GM12891 (cell line): ENCODE data around the gene VPS4A.

Experiments
- PAX5 ChIP-seq: IDR thresholded peaks from 2 replicates; pipeline ENCODE4 v1.6.1; 2011; ENCODE audit warnings: low read length, moderate library complexity, mild to moderate bottlenecking; ENCODE audit not compliant: insufficient read depth, severe bottlenecking
- POLR2A ChIP-seq: IDR thresholded peaks from 2 replicates; pipeline ENCODE4 v1.6.1; 2011; ENCODE audit warnings: low read depth, low read length, control low read depth
- POLR2AphosphoS5 ChIP-seq: IDR thresholded peaks from 2 replicates; pipeline ENCODE4 v1.6.1; 2011; ENCODE audit warnings: low read depth, low read length, control low read depth
- SPI1 ChIP-seq: IDR thresholded peaks from 2 replicates; pipeline ENCODE4 v1.6.1; 2011; ENCODE audit warnings: low read depth, low read length, control low read depth
- TAF1 ChIP-seq: IDR thresholded peaks from 2 replicates; pipeline ENCODE4 v1.6.1; 2011; ENCODE audit warnings: low read depth, low read length, control low read depth

GRCh38 chr16:69307856-69308255 is 3.3 kb upstream of the VPS4A start:
- TF ChIP-seq POLR2AphosphoS5 (no peak), POLR2A (no peak), PAX5 (no peak), TAF1 (no peak), SPI1 (no peak)
